Transverse colon (tissue), 4 donors: ENCODE data around the gene CNKSR1. TPM values are rescaled to one million over a fixed set of nuclear protein-coding genes. Genes with fewer than 3 reads are reported as not detected.
A peak's percentile ranks its signal among the peaks of the same experiment; 100 is the strongest.

Experiments
- DNase-seq: peaks from one replicate; pipeline ENCODE4 v3.0.0-alpha.2; 2019
- H3K27ac ChIP-seq, 4 donors: fragments of 200-600 bp; sonication (generic); 2 replicates each; pipeline ENCODE4 v1.5.1; 2016 to 2018; ENCODE audit warnings: inconsistent platforms in 4 of 4
- H3K27me3 ChIP-seq: fragments of 200-600 bp; sonication (generic); 2 replicates; pipeline ENCODE4 v1.5.1; 2017; ENCODE audit warnings: inconsistent platforms
- H3K36me3 ChIP-seq, 4 donors: fragments of 200-600 bp; sonication (generic); 2 replicates each; pipeline ENCODE4 v1.5.1; 2017 to 2019; ENCODE audit warnings: inconsistent platforms in 4 of 4
- H3K4me1 ChIP-seq, 4 donors: fragments of 200-600 bp; sonication (generic); 2 replicates each; pipeline ENCODE4 v1.5.1; 2017 to 2020; ENCODE audit warnings: inconsistent platforms in 4 of 4
- H3K4me3 ChIP-seq, 4 donors: fragments of 200-600 bp; sonication (generic); 1 replicate in 1 of 4; 2 replicates in 3 of 4; pipeline versions ENCODE4 v1.5.1 to v1.6.1; 2017 to 2019; ENCODE audit warnings: inconsistent platforms in 4 of 4
- H3K9me3 ChIP-seq, 2 donors: fragments of 200-600 bp; sonication (generic); 2 replicates each; pipeline ENCODE4 v1.5.1; 2017 to 2019; ENCODE audit warnings: inconsistent platforms in 2 of 2
- CTCF ChIP-seq, 5 experiments: fragments of 200-600 bp in 3 of 5; fragments of 450-650 bp in 2 of 5; sonication (generic) in 3 of 5; IDR thresholded peaks; 1 replicate in 2 of 5; 2 replicates in 3 of 5; pipeline ENCODE4 v1.5.1; 2016 to 2017; ENCODE audit warnings: antibody characterized with exemption in 5 of 5, inconsistent platforms in 3 of 5, mild to moderate bottlenecking in 2 of 5, moderate library complexity in 1 of 5
- EP300 ChIP-seq: sonication (generic); formaldehyde crosslinking; IDR thresholded peaks from one replicate; pipeline ENCODE4 v1.6.1; 2017; ENCODE audit warnings: antibody characterized with exemption, low read depth
- POLR2A ChIP-seq: fragments of 450-650 bp; IDR thresholded peaks from one replicate; pipeline ENCODE4 v1.6.1; 2016; ENCODE audit warnings: antibody characterized with exemption, mild to moderate bottlenecking, moderate library complexity
- POLR2AphosphoS5 ChIP-seq, 3 donors: sonication (generic); formaldehyde crosslinking; IDR thresholded peaks; one replicate each; pipeline ENCODE4 v1.6.1; 2016; ENCODE audit warnings: antibody characterized with exemption in 3 of 3
- WGBS, 2 donors: methylation state at CpG; one replicate each; pipeline ENCODE4 v1.1.5; 2018; ENCODE audit warnings: low coverage in 1 of 2; 5-methylcytosine and 5-hydroxymethylcytosine counted together
- in situ Hi-C, 4 donors: fragments of 200-750 bp; cut with MboI; loops; one replicate each; pipeline versions ENCODE4 v1.15.0 to v1.15.1; 2017; ENCODE audit warnings: low sequenced_read_pairs in 3 of 4, low pct_ligation_motif_present in 1 of 4, low pct_unique_long_range_greater_than_20kb in 1 of 4
- intact Hi-C: fragments of 100-400 bp; cut with DNase I; formaldehyde crosslinking; loops from one replicate; pipeline ENCODE4 v1.15.1; 2023; ENCODE audit warnings: low total_unique reads
- total RNA-seq, 4 donors: library from RNA; depleted of rRNA; stranded (reverse); fragments of >200 nt; gene quantifications; one replicate each; pipeline ENCODE4 v1.1.0, GENCODE V29; 2016

CNKSR1 gene
- total RNA-seq, 4 donors from 2014 or later = 53.5 to 187 (median 74.4) TPM

GRCh38 chr1:26212726-26213125 is 35.4 kb downstream of the CNKSR1 start:
- WGBS, 2 donors = 77 to 88% methylated on average over 4 to 5 of the region's 5 CpGs
- H3K9me3 ChIP-seq = no peaks in the 10 kb centered on the region
- TF ChIP-seq CTCF (IDR thresholded peaks at IDR 0.05) (no peak), EP300 (no peak)
- intact Hi-C loops = no loop called here
- no peaks in the 10 kb centered on the region for H3K4me1 ChIP-seq
- no peak overlapping the region for H3K4me3 ChIP-seq
- H3K27me3 ChIP-seq = no peaks in the 10 kb centered on the region
- no peak for DNase-seq
- in situ Hi-C loops = no loop called here
- no peak overlapping the region for H3K27ac ChIP-seq
- H3K36me3 ChIP-seq = no peaks in the 10 kb centered on the region

- no peaks in the 10 kb centered on the region for H3K4me1 ChIP-seq
- 91 to 100% methylated on average over 1 to 6 of the region's 6 CpGs for WGBS, 2 donors
These were observed 36.1 kb downstream of the CNKSR1 start for GRCh38 chr1:26213335-26213905.

GRCh38 chr1:26215246-26215645 is 38.0 kb downstream of the CNKSR1 start:
- Histone ChIP-seq H3K27me3 (no peaks in the 10 kb centered on the region), H3K4me3 (no peak overlapping the region), H3K9me3 (no peaks in the 10 kb centered on the region), H3K4me1 (peaks cover 0 to 6% (median 0%) of the 10 kb centered on the region in 4 donors), H3K27ac (no peak overlapping the region), H3K36me3 (no peaks in the 10 kb centered on the region)
- 0 to 44% methylated on average over 1 to 3 of the region's 3 CpGs for WGBS, 2 donors
- intact Hi-C loops = no loop called here
- in situ Hi-C loops = no loop called here
- no peak for TF ChIP-seq EP300
- TF ChIP-seq POLR2A = no peak
- TF ChIP-seq POLR2AphosphoS5 (IDR thresholded peaks at IDR 0.05) = no peak
- no peak for TF ChIP-seq CTCF (IDR thresholded peaks at IDR 0.05)
- DNase-seq = no peak

More at GRCh38 chr1:26213335-26213905, 36.1 kb downstream of the CNKSR1 start:
- no peak for DNase-seq
- no peak overlapping the region for H3K4me3 ChIP-seq
- H3K36me3 ChIP-seq = no peaks in the 10 kb centered on the region
- in situ Hi-C loops (no loop called here), intact Hi-C loops (no loop called here)
- H3K9me3 ChIP-seq = no peaks in the 10 kb centered on the region
- H3K27me3 ChIP-seq = no peaks in the 10 kb centered on the region
- TF ChIP-seq EP300 (no peak), POLR2A (no peak), CTCF (IDR thresholded peaks at IDR 0.05) (no peak), POLR2AphosphoS5 (IDR thresholded peaks at IDR 0.05) (no peak)
- H3K27ac ChIP-seq = no peak overlapping the region

- in situ Hi-C loops = no loop called here
- H3K36me3 ChIP-seq = no peaks in the 10 kb centered on the region
- H3K4me1 ChIP-seq = peaks cover 3 to 17% (median 7%) of the 10 kb centered on the region in 4 donors
- TF ChIP-seq EP300 (no peak), CTCF (IDR thresholded peaks at IDR 0.05) (no peak), POLR2AphosphoS5 (IDR thresholded peaks at IDR 0.05) (no peak), POLR2A (no peak)
- 36% methylated on average over 11 of the region's 11 CpGs; no CpG with 5 or more reads in 1 of the 2 donors for WGBS, 2 donors
- peaks cover 5% of the 10 kb centered on the region for H3K27me3 ChIP-seq
- no peak overlapping the region for H3K4me3 ChIP-seq
- intact Hi-C loops = no loop called here
- DNase-seq = peak; percentile 41
- H3K27ac ChIP-seq = no peak overlapping the region
- H3K9me3 ChIP-seq = no peaks in the 10 kb centered on the region
These were observed 41.7 kb downstream of the CNKSR1 start for GRCh38 chr1:26218906-26219494.
